MG63 (cell line): ENCODE results near the gene UBE3A. TPM values are rescaled to one million over a fixed set of nuclear protein-coding genes. Genes with fewer than 3 reads are reported as not detected.
"Not testable (repeated sequence)": the region's sequence is repeated elsewhere in the genome, so short reads cannot be mapped to it uniquely, and the experiment has no call there.

Experiments
- DNase-seq: peaks from one replicate; pipeline ENCODE4 v3.0.0-alpha.2; 2020
- H3K27me3 ChIP-seq: fragments of 250-450 bp; sonication (Bioruptor Pico); 2 replicates; pipeline ENCODE4 v1.5.1; 2020; ENCODE audit warnings: mild to moderate bottlenecking, moderate library complexity
- H3K36me3 ChIP-seq: fragments of 250-450 bp; sonication (Bioruptor Pico); 2 replicates; pipeline ENCODE4 v1.5.1; 2020; ENCODE audit warnings: mild to moderate bottlenecking, moderate library complexity
- H3K4me3 ChIP-seq: fragments of 250-450 bp; sonication (Bioruptor Pico); 2 replicates; pipeline ENCODE4 v1.5.1; 2020; ENCODE audit warnings: mild to moderate bottlenecking, moderate library complexity
- H3K9me3 ChIP-seq: fragments of 250-450 bp; sonication (Bioruptor Pico); 2 replicates; pipeline ENCODE4 v1.5.1; 2020; ENCODE audit warnings: mild to moderate bottlenecking, moderate library complexity
- total RNA-seq: library from RNA; depleted of rRNA; stranded (reverse); fragments of >200 nt; shearing (Covaris generic); gene quantifications from 2 replicates; pipeline ENCODE4 v1.2.3, GENCODE V29; 2014; ENCODE audit warnings: low replicate concordance

Gene UBE3A
- total RNA-seq, 1 experiment from 2014 or later: 42.3 TPM

GRCh38 chr15:25418202-25418601, 20.6 kb downstream of the UBE3A start:
- Histone ChIP-seq H3K27me3 (no peaks in the 10 kb centered on the region), H3K9me3 (peaks cover 20% of the 10 kb centered on the region), H3K36me3 (peaks cover 37% of the 10 kb centered on the region), H3K4me3 (no peak overlapping the region)
- no peak for DNase-seq

GRCh38 chr15:25417604-25418003, 21.2 kb downstream of the UBE3A start:
- Histone ChIP-seq H3K36me3 (peaks cover 37% of the 10 kb centered on the region), H3K27me3 (no peaks in the 10 kb centered on the region), H3K4me3 (no peak overlapping the region), H3K9me3 (peaks cover 20% of the 10 kb centered on the region)
- DNase-seq: no peak

DNA sequence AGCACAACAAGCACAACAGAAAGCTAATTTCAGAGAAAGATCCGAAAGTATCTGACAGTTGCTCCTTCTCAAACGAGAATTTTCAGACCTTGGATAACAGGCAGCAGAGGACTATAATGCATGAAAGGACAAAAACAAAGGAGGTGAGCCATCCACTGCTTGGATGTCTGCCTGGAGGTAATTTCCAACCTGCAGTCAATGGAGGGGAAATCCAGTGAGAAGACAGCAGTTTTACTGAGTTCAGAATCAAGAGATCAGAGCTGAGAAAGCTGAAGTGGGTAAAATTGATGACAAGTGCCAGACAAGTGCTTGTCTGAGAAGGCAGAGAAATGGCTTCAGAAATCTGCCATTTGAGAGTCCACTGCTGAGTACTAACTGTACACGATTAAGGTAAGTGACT, 22.1 kb downstream of the UBE3A start:
- no peak overlapping the region for H3K4me3 ChIP-seq
- H3K27me3 ChIP-seq: no peaks in the 10 kb centered on the region
- DNase-seq: no peak
- H3K36me3 ChIP-seq: peaks cover 37% of the 10 kb centered on the region
- peaks cover 20% of the 10 kb centered on the region for H3K9me3 ChIP-seq

GRCh38 chr15:25415707-25416106, 23.1 kb downstream of the UBE3A start:
- peaks cover 27% of the 10 kb centered on the region for H3K36me3 ChIP-seq

DNA sequence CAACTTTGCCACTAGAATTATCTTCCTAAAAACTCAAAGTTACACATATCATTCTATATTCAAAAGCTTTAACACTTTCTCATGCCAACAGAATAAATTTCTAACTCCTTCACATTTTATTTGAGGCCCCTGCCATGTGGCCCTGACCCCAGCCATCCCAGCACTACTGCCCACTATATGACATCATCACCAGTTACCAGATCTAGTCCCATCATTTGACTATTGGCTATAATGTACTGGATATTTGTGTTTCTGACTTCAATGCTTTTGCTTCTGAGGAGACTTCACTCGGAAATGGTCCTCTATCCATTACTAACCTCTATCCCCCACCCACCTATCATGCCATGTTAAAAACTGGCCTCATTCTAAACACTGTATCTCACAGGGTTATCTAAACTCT, 23.6 kb downstream of the UBE3A start:
- no peak for DNase-seq
- H3K9me3 ChIP-seq: peaks cover 19% of the 10 kb centered on the region
- H3K36me3 ChIP-seq: peaks cover 22% of the 10 kb centered on the region
- no peak overlapping the region for H3K4me3 ChIP-seq
- no peaks in the 10 kb centered on the region for H3K27me3 ChIP-seq

More at GRCh38 chr15:25415707-25416106, 23.1 kb downstream of the UBE3A start:
- no peak overlapping the region for H3K4me3 ChIP-seq
- DNase-seq: no peak
- H3K27me3 ChIP-seq: no peaks in the 10 kb centered on the region
- H3K9me3 ChIP-seq: peaks cover 20% of the 10 kb centered on the region

GRCh38 chr15:25410649-25411048, 28.2 kb downstream of the UBE3A start:
- peaks cover 3% of the 10 kb centered on the region; the same call in 1 of the 2 replicates for H3K9me3 ChIP-seq
- H3K27me3 ChIP-seq: no peaks in the 10 kb centered on the region
- peaks cover 11% of the 10 kb centered on the region for H3K36me3 ChIP-seq
- H3K4me3 ChIP-seq: no peak overlapping the region
- no peak for DNase-seq

GRCh38 chr15:25409731-25410130, 29.1 kb downstream of the UBE3A start:
- DNase-seq, H3K4me3 ChIP-seq, H3K9me3 ChIP-seq, H3K27me3 ChIP-seq: not testable (repeated sequence)
- peaks cover 21% of the 10 kb centered on the region for H3K36me3 ChIP-seq

GRCh38 chr15:25408929-25409328, 29.9 kb downstream of the UBE3A start:
- H3K9me3 ChIP-seq: no peaks in the 10 kb centered on the region
- no peak for DNase-seq
- no peak overlapping the region for H3K4me3 ChIP-seq
- H3K36me3 ChIP-seq: peaks cover 24% of the 10 kb centered on the region
- no peaks in the 10 kb centered on the region for H3K27me3 ChIP-seq

GRCh38 chr15:25408428-25408827, 30.4 kb downstream of the UBE3A start:
- no peaks in the 10 kb centered on the region for H3K27me3 ChIP-seq
- no peak for DNase-seq
- H3K9me3 ChIP-seq: no peaks in the 10 kb centered on the region
- no peak overlapping the region for H3K4me3 ChIP-seq
- peaks cover 29% of the 10 kb centered on the region for H3K36me3 ChIP-seq

DNA sequence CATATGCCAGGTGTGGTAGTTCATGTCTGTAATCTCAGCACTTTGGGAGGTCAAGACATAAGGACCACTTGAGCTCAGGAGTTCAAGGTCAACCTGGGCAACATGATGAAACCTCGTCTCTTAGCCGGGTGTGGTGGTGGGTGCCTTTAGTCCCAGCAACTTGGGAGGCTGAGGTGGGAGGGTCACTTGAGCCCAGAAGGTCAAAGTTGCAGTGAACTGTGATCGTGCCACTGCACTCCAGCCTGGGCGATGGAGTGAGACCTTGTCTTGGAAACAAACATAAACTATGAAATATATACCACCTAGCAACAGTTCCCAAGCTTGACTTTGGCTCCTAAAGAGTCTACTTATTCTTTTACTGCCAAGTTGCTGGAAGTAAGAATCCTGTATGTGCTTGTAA, 30.9 kb downstream of the UBE3A start:
- no peaks in the 10 kb centered on the region for H3K9me3 ChIP-seq
- peaks cover 33% of the 10 kb centered on the region for H3K36me3 ChIP-seq
- H3K4me3 ChIP-seq: no peak overlapping the region
- H3K27me3 ChIP-seq: no peaks in the 10 kb centered on the region
- no peak for DNase-seq

- Histone ChIP-seq H3K4me3 (no peak overlapping the region), H3K27me3 (no peaks in the 10 kb centered on the region), H3K36me3 (peaks cover 44% of the 10 kb centered on the region), H3K9me3 (no peaks in the 10 kb centered on the region)
- no peak for DNase-seq
These were observed 32.0 kb downstream of the UBE3A start for GRCh38 chr15:25406846-25407245.

DNA sequence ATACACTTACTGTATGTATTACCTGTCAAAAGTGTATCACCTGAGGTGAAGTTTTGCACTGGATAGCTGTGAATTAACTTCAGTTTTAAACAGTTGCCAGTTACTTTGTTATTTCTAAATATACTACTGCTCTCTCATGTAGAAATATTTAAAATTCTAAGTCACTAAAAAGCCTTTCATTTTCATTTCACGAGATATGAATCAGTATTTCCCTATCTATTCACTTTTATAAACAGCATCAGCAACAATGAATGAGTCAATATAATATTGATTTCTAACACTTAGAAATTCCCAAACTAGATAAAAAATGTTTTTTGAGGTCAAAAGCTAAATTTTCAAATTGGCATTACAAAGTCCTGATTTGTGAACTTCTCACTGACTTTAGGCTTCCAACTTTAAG, 32.6 kb downstream of the UBE3A start:
- no peaks in the 10 kb centered on the region for H3K9me3 ChIP-seq
- no peak for DNase-seq
- H3K27me3 ChIP-seq: no peaks in the 10 kb centered on the region
- peaks cover 46% of the 10 kb centered on the region for H3K36me3 ChIP-seq
- H3K4me3 ChIP-seq: no peak overlapping the region

GRCh38 chr15:25403771-25404170, 35.1 kb downstream of the UBE3A start:
- DNase-seq: no peak
- peaks cover 66% of the 10 kb centered on the region for H3K36me3 ChIP-seq
- H3K9me3 ChIP-seq: no peaks in the 10 kb centered on the region
- H3K27me3 ChIP-seq: no peaks in the 10 kb centered on the region
- no peak overlapping the region for H3K4me3 ChIP-seq

DNA sequence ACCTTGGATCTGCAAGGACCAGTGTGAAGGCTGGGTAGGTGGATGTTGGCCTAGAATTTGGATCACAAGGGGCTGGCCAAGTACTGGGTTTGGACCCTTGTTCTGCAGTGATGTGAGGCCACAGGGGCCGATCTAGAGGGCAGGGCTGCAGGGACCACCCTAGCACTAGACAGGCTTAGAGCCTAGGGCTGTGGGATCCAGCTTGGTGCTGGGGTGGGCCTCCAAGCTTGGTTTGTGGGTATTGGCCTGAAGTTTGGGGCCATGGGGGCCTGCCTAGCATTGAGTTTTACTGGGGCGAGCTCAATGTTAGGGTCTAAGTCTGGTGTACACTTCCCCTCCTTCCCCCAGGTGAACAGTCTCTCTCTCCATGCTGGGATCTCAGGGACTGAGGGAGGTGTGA, 36.5 kb downstream of the UBE3A start:
- Histone ChIP-seq H3K27me3 (no peaks in the 10 kb centered on the region), H3K36me3 (peaks cover 62% of the 10 kb centered on the region), H3K4me3 (no peak overlapping the region), H3K9me3 (no peaks in the 10 kb centered on the region)
- no peak for DNase-seq

DNA sequence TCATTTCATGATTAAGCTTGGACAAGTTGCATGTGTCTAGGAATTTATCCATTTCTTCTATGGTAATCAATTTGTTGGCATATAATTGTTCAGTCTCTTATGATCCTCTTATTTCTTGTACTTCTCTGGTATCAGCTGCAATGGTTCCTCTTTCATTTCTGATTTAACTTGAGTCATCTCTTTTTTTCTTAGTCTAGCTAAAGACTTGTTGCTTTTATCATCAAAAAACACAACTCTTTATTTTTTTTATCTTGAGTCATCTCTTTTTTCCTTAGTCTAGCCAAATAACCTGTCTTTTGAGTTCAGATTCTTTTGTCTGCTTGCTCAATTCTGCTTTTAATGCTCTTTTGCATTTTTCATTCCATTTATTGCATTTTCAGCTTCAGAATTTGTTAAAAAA, 37.3 kb downstream of the UBE3A start:
- Histone ChIP-seq H3K4me3 (no peak overlapping the region), H3K27me3 (no peaks in the 10 kb centered on the region), H3K36me3 (peaks cover 65% of the 10 kb centered on the region), H3K9me3 (no peaks in the 10 kb centered on the region)
- DNase-seq: no peak

- Histone ChIP-seq H3K4me3 (no peak overlapping the region), H3K36me3 (peaks cover 62% of the 10 kb centered on the region), H3K9me3 (no peaks in the 10 kb centered on the region), H3K27me3 (no peaks in the 10 kb centered on the region)
- no peak for DNase-seq
These were observed 41.7 kb downstream of the UBE3A start for GRCh38 chr15:25397100-25397499.

DNA sequence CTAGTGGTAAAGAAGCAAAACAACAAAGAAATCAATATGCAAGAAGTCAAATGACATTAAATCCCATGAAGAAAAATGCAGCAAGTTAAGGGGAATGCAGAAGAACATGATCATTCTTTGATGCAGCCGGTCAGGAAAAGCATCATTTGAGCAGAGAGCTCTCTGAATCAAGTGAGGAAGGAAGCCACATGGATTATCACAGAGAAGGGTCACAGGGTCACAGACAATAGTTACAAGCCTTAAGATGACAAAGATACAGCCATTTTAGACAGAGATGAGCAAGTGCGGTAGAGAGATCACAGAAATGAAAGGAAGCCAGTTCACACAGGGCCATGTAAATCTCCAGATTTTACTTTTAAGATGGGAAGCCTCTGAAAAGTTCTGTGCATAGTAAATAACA, 43.9 kb downstream of the UBE3A start:
- DNase-seq: no peak
- H3K36me3 ChIP-seq: peaks cover 65% of the 10 kb centered on the region
- H3K9me3 ChIP-seq: no peaks in the 10 kb centered on the region
- no peaks in the 10 kb centered on the region for H3K27me3 ChIP-seq
- H3K4me3 ChIP-seq: no peak overlapping the region

GRCh38 chr15:25392806-25393205, 46.0 kb downstream of the UBE3A start:
- Histone ChIP-seq H3K27me3 (no peaks in the 10 kb centered on the region), H3K36me3 (peaks cover 69% of the 10 kb centered on the region), H3K9me3 (peaks cover 3% of the 10 kb centered on the region; the same call in 1 of the 2 replicates), H3K4me3 (no peak overlapping the region)
- no peak for DNase-seq
